ENCODE results near the gene ACBD6.

- TF ChIP-seq CTCF (IDR thresholded peaks at IDR 0.05) (no peak), POLR2A (IDR thresholded peaks at IDR 0.05) (no peak)
Measured at GRCh38 chr1:180273066-180273465, 229.3 kb downstream of the ACBD6 start.
